ENCODE results near the gene TRAPPC3L. TPM values are rescaled to one million over a fixed set of nuclear protein-coding genes. Genes with fewer than 3 reads are reported as not detected.

The TRAPPC3L gene
- total RNA-seq, 1 donor from 2014 or later = not detected

GRCh38 chr6:116560130-116560529 is 14.6 kb upstream of the TRAPPC3L start:
- intact Hi-C loops (cut with micrococcal nuclease) = no loop called here

- intact Hi-C loops (cut with micrococcal nuclease) = no loop called here
Measured at GRCh38 chr6:116557893-116558292, 12.4 kb upstream of the TRAPPC3L start.

- intact Hi-C loops (cut with micrococcal nuclease) = no loop called here
Measured at GRCh38 chr6:116556814-116557415, 11.4 kb upstream of the TRAPPC3L start.

GRCh38 chr6:116556065-116556464 is 10.6 kb upstream of the TRAPPC3L start:
- intact Hi-C loops (cut with micrococcal nuclease) = no loop called here

- intact Hi-C loops (cut with micrococcal nuclease) = no loop called here
Measured at GRCh38 chr6:116553451-116553850, 8.0 kb upstream of the TRAPPC3L start, which contains the start of gene CALHM4. TSS of gene CALHM4 (plus strand) at chr6:116553751. CDS start at chr6:116553794, 43 bp downstream.

GRCh38 chr6:116550796-116551195 is 5.3 kb upstream of the TRAPPC3L start:
- intact Hi-C loops (cut with micrococcal nuclease) = no loop called here

- intact Hi-C loops (cut with micrococcal nuclease) = no loop called here
Measured at GRCh38 chr6:116547358-116547757, 1.9 kb upstream of the TRAPPC3L start.

GRCh38 chr6:116543149-116543548 is 2.3 kb downstream of the TRAPPC3L start:
- intact Hi-C loops (cut with micrococcal nuclease) = no loop called here

- intact Hi-C loops (cut with micrococcal nuclease) = no loop called here
Measured at GRCh38 chr6:116542426-116542825, 3.1 kb downstream of the TRAPPC3L start.

GRCh38 chr6:116536216-116536621 is 9.3 kb downstream of the TRAPPC3L start:
- intact Hi-C loops (cut with micrococcal nuclease) = loop anchor here (1.0 to 5.0 kb wide), 3 partner anchors 25 to 311 kb away; no protein-coding TSS in a partner anchor

GRCh38 chr6:116535109-116535508 is 10.4 kb downstream of the TRAPPC3L start:
- intact Hi-C loops (cut with micrococcal nuclease) = loop anchor here (5.0 kb wide), 1 partner anchor 312 kb away; no protein-coding TSS in a partner anchor

- intact Hi-C loops (cut with micrococcal nuclease) = loop anchor here (2.0 kb wide), 1 partner anchor 37 kb away; the partner anchor contains the start of gene RWDD1
Measured at GRCh38 chr6:116533233-116533957, 12.1 kb downstream of the TRAPPC3L start.

GRCh38 chr6:116531675-116532570 is 13.6 kb downstream of the TRAPPC3L start:
- intact Hi-C loops (cut with micrococcal nuclease) = loop anchor here (1.0 to 2.0 kb wide), 4 partner anchors 39 to 314 kb away; partner anchors contain the start of gene RWDD1

- intact Hi-C loops (cut with micrococcal nuclease) = no loop called here
Measured at GRCh38 chr6:116530436-116530835, 15.0 kb downstream of the TRAPPC3L start.

GRCh38 chr6:116529466-116530290 is 15.8 kb downstream of the TRAPPC3L start:
- intact Hi-C loops (cut with micrococcal nuclease) = no loop called here

GRCh38 chr6:116528780-116529179 is 16.7 kb downstream of the TRAPPC3L start:
- intact Hi-C loops (cut with micrococcal nuclease) = no loop called here

- intact Hi-C loops (cut with micrococcal nuclease) = no loop called here
Measured at GRCh38 chr6:116528133-116528532, 17.4 kb downstream of the TRAPPC3L start.

GRCh38 chr6:116524236-116524635 is 21.2 kb downstream of the TRAPPC3L start:
- intact Hi-C loops (cut with micrococcal nuclease) = no loop called here

- intact Hi-C loops (cut with micrococcal nuclease) = no loop called here
Measured at GRCh38 chr6:116522896-116523295, 22.6 kb downstream of the TRAPPC3L start.

GRCh38 chr6:116518621-116519368 is 26.7 kb downstream of the TRAPPC3L start:
- intact Hi-C loops (cut with micrococcal nuclease) = no loop called here
